ENCODE data around the gene HSD17B14.
A peak's percentile ranks its signal among the peaks of the same experiment; 100 is the strongest.
"Not testable (repeated sequence)": the region's sequence is repeated elsewhere in the genome, so short reads cannot be mapped to it uniquely, and the experiment has no call there.

The HSD17B14 gene

DNA sequence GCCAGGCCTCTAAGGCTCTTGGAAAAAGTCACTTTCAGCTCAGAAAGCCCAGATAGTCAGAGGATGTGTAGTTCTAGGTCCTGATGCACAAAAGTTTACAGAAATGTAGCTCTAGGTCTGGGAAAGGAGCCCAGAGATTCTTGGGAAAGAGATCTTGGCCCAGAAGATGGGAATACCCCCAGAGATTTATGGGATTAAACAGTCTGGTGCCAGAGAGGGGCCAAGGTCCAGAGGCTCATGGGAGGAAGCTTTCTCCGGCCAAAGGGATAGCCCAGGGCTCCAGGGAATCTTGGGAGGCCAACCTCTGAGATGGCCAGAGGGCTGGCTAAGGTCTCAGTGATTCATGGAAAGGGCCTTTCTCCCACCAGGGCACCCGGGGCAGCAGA lies 40.6 kb downstream of the HSD17B14 start:
- DNase-seq = no peak

DNA sequence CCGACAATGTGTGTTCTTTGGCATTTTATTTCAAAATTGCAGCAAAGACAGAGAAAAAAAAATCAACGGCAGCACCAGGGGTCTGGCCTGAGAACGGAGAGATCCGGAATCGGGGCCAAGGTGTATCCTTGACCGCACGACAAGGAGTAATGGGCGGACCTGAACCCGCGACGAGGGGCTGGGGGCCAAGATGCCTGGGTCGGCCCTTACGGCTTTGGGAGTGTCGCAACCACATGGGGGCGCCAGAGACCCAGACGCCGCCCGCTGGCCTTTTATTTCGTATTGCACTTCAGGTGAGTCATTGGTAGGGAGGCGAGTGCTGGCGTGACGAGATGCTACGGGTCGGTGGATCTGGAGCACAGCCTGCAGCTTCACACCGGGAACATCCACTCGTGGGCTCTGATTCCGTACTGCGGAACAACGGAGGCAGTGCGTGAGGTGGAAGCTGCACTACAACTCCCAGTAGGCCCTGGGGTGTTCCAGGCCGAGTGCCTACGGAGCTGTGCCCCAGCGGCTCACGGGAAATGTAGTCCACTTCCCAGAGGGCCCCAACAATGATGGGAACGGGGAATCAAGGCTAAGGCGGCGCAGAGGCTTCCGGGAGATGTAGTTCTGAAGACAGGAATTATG lies 41.1 kb downstream of the HSD17B14 start:
- DNase-seq = peak; percentile 89

DNA sequence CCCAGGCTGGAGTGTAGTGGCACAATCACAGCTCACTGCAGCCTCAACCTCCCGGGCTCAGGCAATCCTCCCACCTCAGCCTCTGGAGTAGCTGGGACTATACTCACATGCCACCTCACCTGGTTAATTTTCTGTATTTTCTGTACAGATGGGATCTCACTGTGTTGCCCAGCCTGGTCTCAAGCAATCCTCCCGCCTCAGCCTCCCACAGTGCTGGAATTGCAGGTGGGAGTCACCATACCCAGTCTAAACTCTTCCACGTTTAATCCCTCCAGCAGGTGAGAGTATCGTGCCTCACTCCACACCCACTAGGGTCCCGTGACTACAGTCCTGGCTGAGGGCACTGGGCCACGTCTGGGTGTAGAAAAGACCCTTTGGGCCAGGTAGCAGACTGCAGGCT lies 42.0 kb downstream of the HSD17B14 start:
- no peak for DNase-seq

DNA sequence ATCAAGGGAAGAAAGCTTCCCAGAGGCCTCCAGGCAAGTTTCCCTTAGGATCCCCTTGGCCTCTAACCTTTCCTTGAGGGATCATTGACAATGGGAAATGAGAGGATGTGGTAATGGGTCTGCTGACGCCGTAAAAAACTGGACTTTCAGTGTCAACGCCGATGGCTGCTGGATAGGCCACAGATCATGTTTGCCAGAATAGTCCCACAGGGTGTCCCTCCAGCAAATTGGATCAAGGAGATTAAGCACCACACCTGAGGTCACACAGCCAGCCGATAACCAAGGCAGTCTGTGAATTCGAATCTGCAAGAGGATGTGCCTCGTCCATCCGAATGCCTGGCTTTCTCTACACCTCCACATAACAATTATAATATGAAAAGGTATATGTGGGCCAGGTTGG lies 43.0 kb downstream of the HSD17B14 start:
- DNase-seq = no peak

DNA sequence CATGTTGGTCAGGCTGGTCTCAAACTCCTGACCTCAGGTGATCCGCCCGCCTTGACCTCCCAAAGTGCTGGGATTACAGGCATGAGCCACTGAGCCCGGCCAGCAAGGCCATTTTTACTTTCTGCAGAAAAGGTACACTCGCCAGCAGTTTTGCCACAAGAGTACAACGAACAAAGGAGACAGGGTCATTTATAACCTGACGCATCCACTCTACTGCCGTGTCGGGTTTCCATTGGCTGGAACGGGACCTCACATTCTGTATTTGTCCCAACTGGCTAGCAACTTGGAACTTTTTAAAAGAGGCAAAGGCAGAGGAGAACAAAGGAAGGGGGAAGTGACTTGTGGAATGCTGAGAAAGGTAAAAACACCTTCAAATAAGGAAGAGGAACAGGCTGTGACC lies 49.0 kb downstream of the HSD17B14 start:
- DNase-seq = not testable (repeated sequence)

DNA sequence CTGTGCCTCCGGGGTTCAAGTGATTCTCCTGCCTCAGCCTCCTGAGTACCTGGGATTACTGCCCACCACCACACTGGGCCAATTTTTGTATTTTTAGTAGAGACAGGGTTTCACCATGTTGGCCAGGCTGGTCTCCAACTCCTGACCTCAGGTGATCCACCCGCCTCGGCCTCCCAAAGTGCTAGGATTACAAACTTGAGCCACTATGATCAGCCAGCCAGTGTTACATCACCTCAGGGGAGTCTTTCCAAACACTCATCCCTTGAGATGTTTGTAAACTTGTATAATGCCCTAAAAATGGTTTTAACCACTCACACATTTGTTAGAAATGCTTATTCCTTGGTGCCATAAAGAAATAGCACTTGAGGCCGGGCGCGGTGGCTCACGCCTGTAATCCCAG lies 49.9 kb downstream of the HSD17B14 start:
- DNase-seq = not testable (repeated sequence)

DNA sequence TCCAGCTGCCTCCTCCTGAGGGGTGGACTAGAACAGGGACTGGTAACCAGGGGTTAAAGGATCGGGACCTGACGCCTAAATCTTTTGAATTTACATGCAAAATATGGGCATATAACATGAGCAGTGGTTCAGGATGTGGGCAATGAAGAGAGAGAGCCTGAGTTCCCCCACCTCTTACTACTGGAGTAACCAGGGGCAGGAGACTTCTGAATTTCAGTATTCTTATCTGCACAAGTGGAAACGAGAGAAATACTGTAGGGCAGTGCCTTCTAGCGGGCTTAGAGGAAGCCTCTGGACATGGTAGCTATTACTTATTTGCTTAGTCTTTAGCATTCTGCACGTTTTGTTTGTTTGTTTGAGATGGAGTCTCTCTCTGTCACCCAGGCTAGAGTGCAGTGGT lies 51.8 kb downstream of the HSD17B14 start:
- DNase-seq = no peak

DNA sequence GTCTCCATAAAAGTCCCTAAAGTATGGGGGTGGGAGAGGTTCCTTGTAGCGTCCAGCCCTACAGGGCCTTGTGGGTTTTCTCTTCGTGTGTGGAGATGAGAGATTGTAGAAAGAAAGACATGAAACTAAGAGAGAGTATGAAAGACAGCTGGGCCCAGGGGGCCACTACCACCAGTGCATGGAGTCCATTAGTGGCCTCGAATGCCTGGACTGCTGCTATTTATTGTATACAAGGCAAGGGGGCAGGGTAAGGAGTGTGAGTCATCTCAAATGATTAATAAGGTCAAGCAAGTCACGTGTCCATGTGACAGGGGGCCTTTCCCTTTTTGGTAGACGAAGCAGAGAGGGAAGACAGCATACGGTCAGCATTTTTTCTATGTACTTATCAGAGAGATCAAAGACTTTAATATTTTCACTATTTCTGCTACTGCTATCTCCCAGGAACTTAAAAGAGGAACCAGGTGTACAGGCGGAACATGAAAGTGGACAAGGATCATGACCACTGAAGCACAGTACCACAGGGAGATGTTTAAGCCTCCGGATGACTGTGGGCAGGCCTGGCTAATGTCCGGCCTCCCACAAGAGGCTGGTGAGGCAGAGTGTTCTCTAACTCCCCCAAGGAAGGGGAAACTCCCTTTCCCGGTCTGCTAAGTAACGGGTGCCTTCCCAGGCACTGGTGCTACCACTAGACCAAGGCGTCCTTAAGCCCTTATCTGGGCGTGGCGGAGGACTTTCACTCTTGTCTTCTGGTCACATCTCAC lies 55.5 kb downstream of the HSD17B14 start:
- DNase-seq = no peak

DNA sequence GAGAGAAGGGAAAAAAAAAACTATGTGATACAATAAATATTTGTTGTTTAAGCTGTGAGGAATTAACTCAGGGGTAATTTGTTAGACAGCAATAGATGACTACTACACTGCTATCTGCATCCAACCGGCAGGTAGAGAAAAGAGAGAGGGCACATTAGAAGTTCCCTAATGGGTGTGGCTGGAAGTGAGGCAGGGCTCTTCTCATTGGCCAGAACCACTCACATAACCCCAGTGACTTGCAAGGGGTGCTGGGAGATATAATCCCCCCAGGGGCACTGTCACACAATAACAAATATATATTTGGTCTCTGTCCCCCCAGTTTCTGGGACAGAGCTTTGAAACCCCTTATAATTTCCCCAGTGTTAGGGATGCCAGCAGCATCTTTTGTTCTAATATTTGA lies 56.7 kb downstream of the HSD17B14 start:
- DNase-seq = no peak

DNA sequence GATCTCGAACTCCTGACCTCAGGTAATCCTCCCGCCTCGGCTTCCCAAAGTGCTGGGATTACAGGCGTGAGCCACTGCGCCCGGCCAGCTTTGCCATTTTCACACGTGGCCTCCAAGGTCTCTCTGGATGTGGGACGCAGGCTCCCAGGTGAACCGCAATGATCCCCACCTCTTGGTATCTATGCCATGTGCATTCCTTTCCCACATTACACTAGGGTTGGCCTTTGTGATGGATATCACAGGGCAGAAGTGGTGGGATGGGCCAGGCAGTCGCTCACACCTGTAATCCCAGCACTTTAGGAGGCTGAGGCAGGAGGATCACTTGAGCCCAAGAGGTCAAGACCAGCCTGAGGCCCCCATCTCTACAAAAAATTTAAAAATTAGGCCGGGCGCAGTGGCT lies 58.6 kb downstream of the HSD17B14 start:
- no peak for DNase-seq

DNA sequence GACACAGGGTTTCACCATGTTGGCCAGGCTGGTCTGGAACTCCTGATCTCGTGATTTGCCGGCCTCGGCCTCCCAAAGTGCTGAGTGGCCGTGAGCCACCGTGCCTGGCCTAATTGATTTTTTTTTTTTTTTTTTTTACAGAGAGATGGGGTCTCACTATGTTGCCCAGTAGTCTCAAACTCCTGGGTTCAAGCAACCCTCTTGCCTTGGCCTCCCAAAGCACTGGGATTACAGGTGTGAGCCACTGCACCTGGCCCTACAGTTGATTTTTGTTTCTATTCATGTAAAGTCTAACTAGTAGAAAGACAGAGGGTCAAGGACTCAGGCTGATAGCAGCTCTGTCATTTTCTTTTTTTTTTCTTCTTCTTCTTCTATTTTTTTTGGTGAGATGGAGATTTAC lies 59.2 kb downstream of the HSD17B14 start:
- DNase-seq = no peak

DNA sequence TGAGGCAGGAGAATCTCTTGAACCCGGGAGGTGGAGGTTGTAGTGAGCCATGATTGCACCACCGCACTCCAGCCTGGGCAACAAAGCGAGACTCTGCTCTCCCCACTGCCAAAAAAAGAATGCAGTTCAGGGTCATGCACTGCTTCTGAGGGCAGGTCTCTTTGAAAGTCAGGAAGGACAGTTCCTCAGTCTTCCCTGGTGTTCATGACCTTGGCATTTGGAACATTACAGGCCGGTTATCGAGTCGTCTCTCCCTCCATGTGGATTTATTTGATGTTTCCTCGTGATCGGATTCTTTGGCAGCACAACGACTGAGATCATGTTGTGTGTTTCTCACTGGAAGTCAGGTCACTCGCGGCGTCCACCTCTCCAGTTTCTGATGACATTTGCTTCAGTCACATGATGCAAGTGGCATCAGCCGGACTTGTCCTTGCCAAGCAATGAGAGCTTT lies 63.8 kb downstream of the HSD17B14 start:
- no peak for DNase-seq

DNA sequence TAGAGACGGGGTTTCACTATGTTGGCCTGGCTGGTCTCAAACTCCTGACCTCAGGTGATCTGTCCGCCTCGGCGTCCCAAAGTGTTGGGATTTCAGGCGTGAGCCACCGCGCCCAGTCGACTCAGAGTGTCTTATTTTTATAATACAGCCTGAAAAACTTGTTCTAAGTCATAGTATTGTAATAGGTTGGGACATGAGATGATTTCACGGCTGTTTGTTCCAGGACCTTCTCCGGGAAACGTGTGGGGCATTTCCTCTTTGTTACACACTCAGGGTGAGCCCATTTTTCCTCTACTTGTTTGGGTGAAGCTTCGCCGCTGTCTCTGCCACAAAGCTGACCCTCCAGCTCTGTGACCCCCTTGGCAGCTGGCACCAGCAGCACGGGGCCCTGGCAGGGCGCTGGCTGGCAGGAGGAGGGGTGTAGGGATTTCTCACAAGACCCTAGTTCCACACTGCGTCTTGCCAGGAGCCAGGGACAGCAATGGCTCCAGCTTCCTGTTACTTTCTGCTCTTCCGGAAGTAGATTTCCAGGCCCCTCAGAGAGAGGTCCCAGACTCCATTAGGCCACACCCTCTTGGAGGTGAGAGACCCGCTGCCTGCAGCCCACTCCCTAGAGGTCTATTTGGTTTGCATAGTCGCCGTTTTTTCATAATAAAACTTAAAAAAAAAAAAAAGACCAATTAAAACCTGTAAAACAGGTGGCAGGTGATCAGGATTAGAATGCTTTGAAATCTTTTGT lies 65.4 kb downstream of the HSD17B14 start:
- DNase-seq = no peak

DNA sequence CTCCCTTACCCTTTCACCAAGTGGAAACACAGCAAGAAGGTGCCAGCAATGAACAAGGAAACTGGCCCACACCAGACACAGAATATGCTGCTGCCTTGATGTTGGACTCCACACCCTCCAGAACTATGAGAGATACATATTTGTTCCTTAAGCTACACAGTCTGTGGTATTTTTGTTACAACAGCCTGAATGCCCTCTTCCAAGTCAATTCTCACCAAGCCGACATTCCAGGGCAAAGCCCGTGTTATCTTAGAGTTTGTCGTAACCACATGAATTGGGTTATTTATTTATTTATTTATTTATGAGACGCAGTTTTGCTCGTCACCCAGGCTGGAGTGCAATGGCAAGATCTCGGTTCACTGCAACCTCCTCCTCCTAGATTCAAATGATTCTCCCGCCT lies 66.0 kb downstream of the HSD17B14 start:
- no peak for DNase-seq

DNA sequence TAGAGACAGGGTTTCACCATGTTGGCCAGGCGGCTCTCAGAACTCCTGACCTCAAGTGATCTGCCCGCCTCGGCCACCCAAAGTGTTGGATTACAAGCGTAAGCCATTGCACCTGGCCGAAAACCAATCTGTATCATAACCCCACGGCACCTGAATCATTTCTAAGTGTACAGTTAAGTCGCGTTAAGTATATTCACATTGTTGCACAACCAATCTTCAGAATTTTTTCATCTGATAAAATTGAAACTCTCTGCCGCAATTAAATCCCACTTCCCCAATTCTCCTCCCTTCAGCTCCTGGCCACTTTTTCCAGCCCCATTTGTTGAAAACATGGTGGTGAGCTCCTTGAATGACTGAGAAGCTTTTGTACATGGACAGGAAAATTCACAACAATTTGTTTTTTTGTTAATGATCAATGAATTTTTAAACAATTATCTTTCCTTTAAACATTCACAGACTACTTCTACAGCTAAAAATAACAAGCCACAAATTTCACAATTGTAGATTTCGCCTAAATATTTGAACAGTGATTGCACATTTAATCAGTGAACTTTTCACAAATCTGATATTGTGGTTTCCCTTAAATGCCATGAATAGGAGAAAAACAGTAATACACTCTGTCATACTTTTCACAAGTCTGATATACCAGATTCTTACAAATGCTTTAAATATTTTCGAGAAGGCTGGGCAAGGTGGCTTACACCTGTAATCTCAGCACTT lies 67.1 kb downstream of the HSD17B14 start:
- no peak for DNase-seq

DNA sequence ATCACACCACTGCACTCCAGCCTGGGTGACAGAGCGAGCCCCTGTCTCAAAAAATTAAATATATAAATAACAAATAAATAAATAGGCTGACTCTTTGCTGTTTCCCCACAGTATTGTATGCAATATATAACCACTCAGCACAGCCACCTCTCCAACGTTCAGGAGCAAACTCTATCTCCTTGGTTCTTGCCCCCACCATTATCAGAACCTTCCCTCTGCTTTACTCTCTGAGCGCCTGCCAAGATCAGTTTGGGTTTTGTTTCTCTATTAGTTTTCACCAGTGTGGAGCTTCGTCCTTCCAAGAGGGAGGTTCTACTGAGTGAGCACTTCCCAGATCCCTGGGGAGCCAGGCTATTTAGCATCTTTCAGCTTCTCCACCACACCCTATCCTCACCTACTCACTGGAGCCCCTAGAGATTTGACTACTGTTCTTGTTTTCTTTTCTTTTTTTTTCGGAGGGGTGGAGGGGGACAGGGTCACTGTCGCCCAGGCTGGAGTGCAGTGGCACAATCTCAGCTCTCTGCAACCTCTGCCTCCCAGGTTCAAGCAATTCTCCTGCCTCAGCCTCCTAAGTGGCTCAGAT lies 68.0 kb downstream of the HSD17B14 start:
- not testable (repeated sequence) for DNase-seq

DNA sequence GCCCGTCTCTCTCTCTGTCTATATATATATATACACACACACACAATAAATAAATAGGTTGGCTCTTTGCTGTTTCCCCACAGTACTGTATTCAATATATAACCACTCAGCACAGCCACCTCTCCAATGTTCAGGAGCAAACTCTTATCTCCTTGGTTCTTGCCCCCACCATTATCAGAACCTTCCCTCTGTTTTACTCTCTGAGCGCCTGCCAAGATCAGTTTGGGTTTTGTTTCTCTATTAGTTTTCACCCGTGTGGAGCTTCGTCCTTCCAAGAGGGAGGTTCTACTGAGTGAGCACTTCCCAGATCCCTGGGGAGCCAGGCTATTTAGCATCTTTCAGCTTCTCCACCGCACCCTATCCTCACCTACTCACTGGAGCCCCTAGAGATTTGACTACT lies 70.5 kb downstream of the HSD17B14 start:
- not testable (repeated sequence) for DNase-seq
